Esophagus squamous epithelium (tissue), 5 donors: ENCODE data around the gene RBM17. TPM values are rescaled to one million over a fixed set of nuclear protein-coding genes. Genes with fewer than 3 reads are reported as not detected.
"Not testable (repeated sequence)": the region's sequence is repeated elsewhere in the genome, so short reads cannot be mapped to it uniquely, and the experiment has no call there.

Experiments used
- DNase-seq: peaks from one replicate; lab custom pipeline; 2025; lab: John Stamatoyannopoulos, UW
- H3K27ac ChIP-seq, 4 donors: fragments of 200-600 bp; sonication (generic); one replicate each; pipeline ENCODE4 v1.5.1; 2016 to 2019; ENCODE audit warnings: mild to moderate bottlenecking in 1 of 4
- H3K27me3 ChIP-seq, 4 donors: fragments of 200-600 bp; sonication (generic); 1 replicate in 3 of 4; 2 replicates in 1 of 4; pipeline versions ENCODE4 v1.5.1 to v1.6.0; 2017 to 2021; ENCODE audit warnings: antibody characterized with exemption in 1 of 4
- H3K36me3 ChIP-seq, 3 donors: fragments of 200-600 bp; sonication (generic); one replicate each; pipeline ENCODE4 v1.5.1; 2016 to 2019
- H3K4me1 ChIP-seq, 3 donors: fragments of 200-600 bp; sonication (generic); one replicate each; pipeline ENCODE4 v1.5.1; 2017 to 2019
- H3K4me3 ChIP-seq, 4 donors: fragments of 200-600 bp; sonication (generic); 1 replicate in 3 of 4; 2 replicates in 1 of 4; pipeline ENCODE4 v1.5.1; 2016 to 2019; ENCODE audit warnings: mild to moderate bottlenecking in 2 of 4, moderate library complexity in 1 of 4
- H3K9me3 ChIP-seq, 3 donors: fragments of 200-600 bp; sonication (generic); one replicate each; pipeline ENCODE4 v1.5.1; 2016 to 2019
- CTCF ChIP-seq, 6 experiments: fragments of 450-650 bp in 4 of 6; fragments of 200-600 bp in 2 of 6; sonication (generic) in 2 of 6; IDR thresholded peaks; one replicate each; pipeline ENCODE4 v1.5.1; 2016 to 2019; ENCODE audit warnings: antibody characterized with exemption in 6 of 6, mild to moderate bottlenecking in 4 of 6, moderate library complexity in 4 of 6
- POLR2A ChIP-seq, 4 donors: fragments of 450-650 bp; IDR thresholded peaks; one replicate each; pipeline ENCODE4 v1.6.1; 2017; ENCODE audit warnings: antibody characterized with exemption in 4 of 4, mild to moderate bottlenecking in 4 of 4, moderate library complexity in 3 of 4
- WGBS, 2 donors: methylation state at CpG; one replicate each; pipeline ENCODE4 v1.1.5; 2018; 5-methylcytosine and 5-hydroxymethylcytosine counted together
- intact Hi-C: fragments of 100-400 bp; cut with DNase I; formaldehyde crosslinking; loops from one replicate; pipeline ENCODE4 v1.15.0; 2022
- total RNA-seq, 4 donors: library from RNA; depleted of rRNA; stranded (reverse); fragments of >200 nt; gene quantifications; one replicate each; pipeline ENCODE4 v1.1.0, GENCODE V29; 2016
- donor health status: DM: yes; HTN: yes; CAD: no.

RBM17 gene, protein sequence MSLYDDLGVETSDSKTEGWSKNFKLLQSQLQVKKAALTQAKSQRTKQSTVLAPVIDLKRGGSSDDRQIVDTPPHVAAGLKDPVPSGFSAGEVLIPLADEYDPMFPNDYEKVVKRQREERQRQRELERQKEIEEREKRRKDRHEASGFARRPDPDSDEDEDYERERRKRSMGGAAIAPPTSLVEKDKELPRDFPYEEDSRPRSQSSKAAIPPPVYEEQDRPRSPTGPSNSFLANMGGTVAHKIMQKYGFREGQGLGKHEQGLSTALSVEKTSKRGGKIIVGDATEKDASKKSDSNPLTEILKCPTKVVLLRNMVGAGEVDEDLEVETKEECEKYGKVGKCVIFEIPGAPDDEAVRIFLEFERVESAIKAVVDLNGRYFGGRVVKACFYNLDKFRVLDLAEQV
- total RNA-seq, result 10 to 100 TPM; 35.7 to 61.8 (median 39.4) TPM

GRCh38 chr10:6088721-6089333, at the start of gene RBM17:
Gene RBM17 (plus strand): TSS chr10:6089034. CDS start chr10:6097066, 8,032 bp downstream.
- H3K27ac ChIP-seq, result peak within 1 kb of the TSS; percentile 85 to 96 (median 92)
- peak within 1 kb of the TSS; percentile 78 to 95 (median 88) for H3K4me3 ChIP-seq
- 0% methylated on average over 4 to 7 of the region's 77 CpGs for WGBS, 2 donors
- TF ChIP-seq POLR2A (IDR thresholded peaks at IDR 0.05), result peak in 3 of 4 donors; percentile 64 to 81 (median 75)
- peak; percentile 97 to 100 (median 100) for TF ChIP-seq CTCF (IDR thresholded peaks at IDR 0.05)
- peak; percentile 93 for DNase-seq
- no peaks in the 10 kb centered on the region for H3K36me3 ChIP-seq
- peaks cover 9 to 59% (median 24%) of the 10 kb centered on the region in 3 donors for H3K4me1 ChIP-seq
- H3K27me3 ChIP-seq, result no peaks in the 10 kb centered on the region
- intact Hi-C loops, result no loop called here
- no peaks in the 10 kb centered on the region for H3K9me3 ChIP-seq

GRCh38 chr10:6039711-6040110, 49.1 kb upstream of the RBM17 start:
- peaks cover 0 to 2% (median 0%) of the 10 kb centered on the region in 3 donors for H3K4me1 ChIP-seq
- no peak for DNase-seq
- H3K27ac ChIP-seq, result no peak overlapping the region
- peaks cover 0 to 26% (median 2%) of the 10 kb centered on the region in 4 donors for H3K27me3 ChIP-seq
- H3K36me3 ChIP-seq, result no peaks in the 10 kb centered on the region
- intact Hi-C loops, result no loop called here
- WGBS, 2 donors, result 88 to 89% methylated on average over 4 of the region's 4 CpGs
- H3K4me3 ChIP-seq, result no peak overlapping the region
- no peaks in the 10 kb centered on the region for H3K9me3 ChIP-seq
- TF ChIP-seq CTCF (IDR thresholded peaks at IDR 0.05) (no peak), POLR2A (IDR thresholded peaks at IDR 0.05) (no peak)

- 81 to 84% methylated on average over 5 of the region's 5 CpGs for WGBS, 2 donors
- intact Hi-C loops, result no loop called here
- Histone ChIP-seq H3K9me3 (no peaks in the 10 kb centered on the region), H3K4me3 (no peak overlapping the region), H3K36me3 (no peaks in the 10 kb centered on the region), H3K27me3 (peaks cover 0 to 30% (median 2%) of the 10 kb centered on the region in 4 donors), H3K27ac (no peak overlapping the region), H3K4me1 (no peaks in the 10 kb centered on the region)
- DNase-seq, result no peak
- TF ChIP-seq CTCF (IDR thresholded peaks at IDR 0.05) (no peak), POLR2A (IDR thresholded peaks at IDR 0.05) (no peak)
These were observed 48.6 kb upstream of the RBM17 start for GRCh38 chr10:6040205-6040604.

- H3K27me3 ChIP-seq, result peaks cover 0 to 21% (median 2%) of the 10 kb centered on the region in 4 donors
- H3K9me3 ChIP-seq, DNase-seq, H3K4me3 ChIP-seq, H3K4me1 ChIP-seq, intact Hi-C loops, H3K36me3 ChIP-seq, H3K27ac ChIP-seq: not testable (repeated sequence)
- WGBS, 2 donors, result 76 to 88% methylated on average over 6 of the region's 6 CpGs
These were observed 45.5 kb upstream of the RBM17 start for GRCh38 chr10:6043377-6043776.

DNA sequence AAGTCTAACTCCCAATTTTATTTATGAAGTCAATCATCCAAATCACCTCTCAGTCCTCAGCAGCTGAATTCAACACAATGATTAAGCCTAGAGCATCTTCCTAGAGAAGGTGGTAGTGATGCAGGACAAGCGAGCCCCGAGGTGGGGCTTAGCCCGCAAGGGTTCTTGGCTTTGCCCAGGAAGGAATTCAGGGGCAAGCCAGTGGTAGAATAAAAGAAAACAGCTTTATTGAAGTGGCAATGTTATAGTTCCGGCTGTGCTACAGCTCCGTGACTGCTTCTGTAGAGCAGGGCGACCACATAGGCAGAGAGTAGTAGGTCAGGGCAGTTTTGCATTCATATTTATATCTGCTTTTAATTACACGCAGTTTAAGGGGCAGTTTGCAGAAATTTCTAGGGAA, 44.8 kb upstream of the RBM17 start:
- Histone ChIP-seq H3K27me3 (peaks cover 0 to 21% (median 2%) of the 10 kb centered on the region in 4 donors), H3K36me3 (no peaks in the 10 kb centered on the region), H3K4me1 (no peaks in the 10 kb centered on the region), H3K4me3 (no peak overlapping the region), H3K9me3 (no peaks in the 10 kb centered on the region), H3K27ac (no peak overlapping the region)
- intact Hi-C loops, result no loop called here
- TF ChIP-seq POLR2A (IDR thresholded peaks at IDR 0.05), result no peak
- no peak for TF ChIP-seq CTCF (IDR thresholded peaks at IDR 0.05)
- no peak for DNase-seq
- 68 to 73% methylated on average over 6 to 7 of the region's 7 CpGs for WGBS, 2 donors
